K562 (cell line): ENCODE measurements around the gene RTN4. TPM values are rescaled to one million over a fixed set of nuclear protein-coding genes. Genes with fewer than 3 reads are reported as not detected.

Experiments used
- ATAC-seq: fragments of 200-7000 bp; cut with Tn5 transposase; 3 replicates; pipeline ENCODE4 v1.9.1; 2020; ENCODE audit warnings: moderate library complexity
- BruUV-seq: library from RNA; stranded (reverse); fragments of 400-500 nt; replicated peaks from 2 replicates; lab custom pipeline; 2021; lab: Mats Ljungman, UMichigan
- CTCF ChIA-PET: fragments of 300-600 bp; formaldehyde crosslinking; extraction: SDS; loops from one replicate; lab custom pipeline; 2021; ENCODE audit warnings: low intra/inter-chr PET ratio; lab: Yijun Ruan, JAX
- POLR2A ChIA-PET: fragments of 300-600, 350-650 bp; sonication (Branson Sonifier 250); formaldehyde crosslinking; extraction: SDS; loops from one replicate; lab custom pipeline; 2021; ENCODE audit warnings: antibody characterized with exemption, inconsistent platforms; lab: Yijun Ruan, JAX
- DNase-seq, 4 experiments: peaks; one replicate each; pipeline versions ENCODE4 v3.0.0 to v3.0.0-alpha.2; 2011 to 2018; ENCODE audit warnings: low spot score in 3 of 4, mixed read lengths in 3 of 4; ENCODE audit errors: extremely low read depth in 1 of 4
- FAIRE-seq: peaks from 2 replicates; lab custom pipeline; 2011; peaks lifted over from hg19 to GRCh38; lab: Jason Lieb, UNC
- H2AFZ ChIP-seq: 2 replicates; pipeline ENCODE4 v1.6.0; 2011; ENCODE audit warnings: low read depth, low read length, control low read depth, inconsistent platforms
- H3K27ac ChIP-seq: fragments of 200-600 bp; 3 replicates; pipeline ENCODE4 v1.8.0; 2011; ENCODE audit warnings: low read depth, mild to moderate bottlenecking, control low read depth, inconsistent platforms, low read length, moderate library complexity, mixed read lengths; ENCODE audit errors: extremely low read depth
- H3K27me3 ChIP-seq, 2 experiments: fragments of 300-600 bp in 1 of 2; 2 replicates in 1 of 2; 3 replicates in 1 of 2; pipeline versions ENCODE4 v1.6.0 to v1.8.0; 2011; ENCODE audit warnings: inconsistent platforms in 2 of 2, low read length in 2 of 2, mild to moderate bottlenecking in 1 of 2, mixed read lengths in 1 of 2, moderate library complexity in 1 of 2; ENCODE audit not compliant: control insufficient read depth in 2 of 2, insufficient read depth in 2 of 2
- H3K36me3 ChIP-seq: fragments of 300-600 bp; 3 replicates; pipeline ENCODE4 v1.8.0; 2011; ENCODE audit warnings: mild to moderate bottlenecking, low read length, inconsistent platforms; ENCODE audit not compliant: control insufficient read depth, insufficient read depth
- H3K4me1 ChIP-seq, 2 experiments: fragments of 200-600 bp in 1 of 2; replicated peaks in 1 of 2; 2 replicates in 1 of 2; 3 replicates in 1 of 2; pipeline versions ENCODE4 v1.5.1 to v1.8.0; 2011; ENCODE audit warnings: inconsistent platforms in 2 of 2, low read length in 2 of 2, mild to moderate bottlenecking in 1 of 2, mixed read lengths in 1 of 2, moderate library complexity in 1 of 2; ENCODE audit not compliant: control insufficient read depth in 2 of 2, insufficient read depth in 2 of 2
- H3K4me2 ChIP-seq: 2 replicates; pipeline ENCODE4 v1.6.1; 2011; ENCODE audit warnings: low read length, control low read depth, inconsistent platforms, mixed read lengths; ENCODE audit not compliant: insufficient read depth
- H3K4me3 ChIP-seq: fragments of 200-600 bp; sonication (generic), shearing (Covaris generic); 2 replicates; pipeline ENCODE4 v1.5.1; 2016; ENCODE audit warnings: control low read depth, inconsistent platforms
- H3K79me2 ChIP-seq: fragments of 200-600 bp; 3 replicates; pipeline ENCODE4 v1.8.0; 2011; ENCODE audit warnings: low read length, inconsistent platforms; ENCODE audit not compliant: control insufficient read depth, insufficient read depth
- H3K9ac ChIP-seq, 2 experiments: 2 replicates each; pipeline versions ENCODE4 v1.6.0 to v1.6.1; 2011; ENCODE audit warnings: low read depth in 2 of 2, low read length in 2 of 2, control low read depth in 1 of 2, inconsistent platforms in 1 of 2, mild to moderate bottlenecking in 1 of 2, mixed read lengths in 1 of 2; ENCODE audit not compliant: insufficient read depth in 1 of 2
- H3K9me1 ChIP-seq: one replicate; pipeline ENCODE4 v1.6.0; 2011; ENCODE audit warnings: inconsistent platforms, mild to moderate bottlenecking, low read length, moderate library complexity; ENCODE audit not compliant: control insufficient read depth, insufficient read depth
- H3K9me3 ChIP-seq: replicated peaks from 2 replicates; pipeline ENCODE4 v1.5.1; 2011; ENCODE audit warnings: low read depth, low read length, inconsistent platforms; ENCODE audit not compliant: control insufficient read depth, insufficient read depth
- H4K20me1 ChIP-seq: replicated peaks from 2 replicates; pipeline ENCODE4 v1.6.1; 2011; ENCODE audit warnings: low read length, inconsistent platforms, mixed read lengths; ENCODE audit not compliant: control insufficient read depth, insufficient read depth
- CEBPB ChIP-seq: fragments of 450-650 bp; IDR thresholded peaks from 2 replicates; pipeline ENCODE4 v1.6.1; 2016; ENCODE audit warnings: missing genetic modification characterization, missing compliant biosample characterization
- POLR2G ChIP-seq: fragments of 200-400 bp; formaldehyde crosslinking; IDR thresholded peaks from 2 replicates; pipeline ENCODE4 v1.6.1; 2017; ENCODE audit warnings: low read depth, mild to moderate bottlenecking, antibody characterized with exemption, low read length, moderate library complexity
- RBM22 ChIP-seq: fragments of 200-400 bp; formaldehyde crosslinking; IDR thresholded peaks from 2 replicates; pipeline ENCODE4 v1.6.1; 2018; ENCODE audit warnings: low read length, low read depth; ENCODE audit not compliant: poor library complexity, severe bottlenecking
- SNAPC5 ChIP-seq: fragments of 250-450 bp; sonication (Bioruptor Pico); IDR thresholded peaks from 2 replicates; pipeline ENCODE4 v1.8.0; 2021; ENCODE audit warnings: moderate library complexity, mild to moderate bottlenecking, inconsistent platforms
- TCF3 ChIP-seq: sonication (generic); formaldehyde crosslinking; IDR thresholded peaks from 2 replicates; pipeline ENCODE4 v1.4.0; 2020; ENCODE audit warnings: mild to moderate bottlenecking, missing genetic modification reagents
- TGIF2 ChIP-seq: sonication (generic); formaldehyde crosslinking; IDR thresholded peaks from 2 replicates; pipeline ENCODE4 v1.8.1; 2022; ENCODE audit warnings: mild to moderate bottlenecking, missing genetic modification reagents, moderate library complexity
- XRCC4 ChIP-seq: IDR thresholded peaks from one replicate; pipeline ENCODE4 v1.6.1; 2011; ENCODE audit not compliant: insufficient read depth, insufficient read length; ENCODE audit errors: extremely low read depth
- WGBS: fragments of 100-300 bp; shearing (Covaris generic); methylation state at CpG from one replicate; pipeline ENCODE4 v1.1.6; 2016; ENCODE audit warnings: low coverage, mixed read lengths; ENCODE audit not compliant: insufficient coverage; ENCODE audit errors: missing lambda C conversion rate; 5-methylcytosine and 5-hydroxymethylcytosine counted together
- in situ Hi-C: fragments of 300-500 bp; cut with MboI; formaldehyde crosslinking; loops from 4 replicates; pipeline ENCODE4 v1.15.0; 2018; ENCODE audit warnings: inconsistent platforms, mixed read lengths
- intact Hi-C: fragments of 100-400 bp; cut with micrococcal nuclease; formaldehyde crosslinking; loops from 2 replicates; pipeline ENCODE4 v1.14.2; 2022
- polyA plus RNA-seq, 8 experiments: library from polyadenylated mRNA; depleted of rRNA in 4 of 8; stranded (reverse) in 5 of 8; unstranded in 3 of 8; fragments of >200 nt; fragmentation: Nextera tagmentation in 2 of 8; fragmentation: Illumina TruSeq in 1 of 8; extraction: Ambion mirVana in 2 of 8; extraction: Trizol in 1 of 8; gene quantifications; 2 replicates each; pipeline versions ENCODE4 v1.2.1 to v1.2.3, GENCODE V29; 2011 to 2014; ENCODE audit warnings: inconsistent platforms in 1 of 8, missing spikeins in 1 of 8
- total RNA-seq, 7 experiments: library from RNA; depleted of rRNA in 6 of 7; stranded (reverse); fragments of >200 nt in 6 of 7; fragmentation: Illumina TruSeq in 2 of 7; extraction: Trizol in 2 of 7; gene quantifications; 2 replicates each; pipeline versions ENCODE4 v1.2.1 to v1.2.3, GENCODE V29; 2011 to 2021; ENCODE audit warnings: low replicate concordance in 1 of 7

The RTN4 gene
- total and polyA plus RNA-seq, 9 of the 15 experiments (the other 6 are each of a cell fraction or from before 2014, with no cell fraction given), result 73.0 to 248 (median 116) TPM

GRCh38 chr2:55009277-55010060 is 40.8 kb downstream of the RTN4 start (continued):
- no peak for TF ChIP-seq SNAPC5
- TF ChIP-seq XRCC4, result no peak
- TF ChIP-seq TCF3 (CRISPR knock-in tag), result no peak
- no peak for TF ChIP-seq CEBPB (tag)

GRCh38 chr2:55006306-55006705 is 43.9 kb downstream of the RTN4 start:
- H3K4me1 ChIP-seq, result peaks cover 0 to 48% of the 10 kb centered on the region in 2 experiments; a peak in 4 of 5 replicates
- peaks cover 12% of the 10 kb centered on the region for H3K36me3 ChIP-seq
- H3K9ac ChIP-seq, result no peak overlapping the region
- H3K27me3 ChIP-seq, result no peaks in the 10 kb centered on the region
- intact Hi-C loops (no loop called here), in situ Hi-C loops (no loop called here)
- ChIA-PET CTCF (no interaction called here), POLR2A (interaction anchor here (0.6 kb wide), 1 partner anchor 159 kb away, joined by 3 read pairs; no protein-coding TSS in a partner anchor)
- no peak overlapping the region for H3K4me3 ChIP-seq
- peaks cover 43% of the 10 kb centered on the region for H4K20me1 ChIP-seq
- H2AFZ ChIP-seq, result no peak overlapping the region
- DNase-seq (no peak), ATAC-seq (no peak), FAIRE-seq (no peak)
- no TSS peak for BruUV-seq
- no peaks in the 10 kb centered on the region for H3K9me1 ChIP-seq
- H3K79me2 ChIP-seq, result peaks cover 100% of the 10 kb centered on the region
- peak; percentile 32; the same call in 1 of the 2 replicates for TF ChIP-seq POLR2G
- peak; percentile 42 for TF ChIP-seq RBM22
- no peak for TF ChIP-seq TGIF2 (CRISPR knock-in tag)
- H3K4me2 ChIP-seq, result no peak overlapping the region
- 39% methylated on average over 3 of the region's 3 CpGs for WGBS
- H3K9me3 ChIP-seq, result no peaks in the 10 kb centered on the region
- H3K27ac ChIP-seq, result no peak overlapping the region
